Stomach smooth muscle (tissue), 2 donors: Measurements from ENCODE around the gene GCKR.

Source experiments
- H3K27ac ChIP-seq: one replicate; pipeline ENCODE4 v1.7.0; 2013; ENCODE audit warnings: mild to moderate bottlenecking, low read length, inconsistent platforms
- H3K27me3 ChIP-seq, 2 donors: one replicate each; pipeline ENCODE4 v1.7.0; 2013; ENCODE audit warnings: low read length in 2 of 2; ENCODE audit not compliant: insufficient read depth in 2 of 2, control insufficient read depth in 1 of 2
- H3K36me3 ChIP-seq, 2 donors: one replicate each; pipeline ENCODE4 v1.7.0; 2013; ENCODE audit warnings: low read length in 2 of 2; ENCODE audit not compliant: control insufficient read depth in 2 of 2, insufficient read depth in 2 of 2
- H3K4me1 ChIP-seq: one replicate; pipeline ENCODE4 v1.7.0; 2013; ENCODE audit warnings: low read length; ENCODE audit not compliant: control insufficient read depth, insufficient read depth
- H3K4me3 ChIP-seq, 2 donors: one replicate each; pipeline ENCODE4 v1.7.0; 2013; ENCODE audit warnings: low read length in 2 of 2
- H3K9ac ChIP-seq, 2 donors: one replicate each; pipeline ENCODE4 v1.7.0; 2013; ENCODE audit warnings: low read length in 2 of 2, mild to moderate bottlenecking in 1 of 2
- H3K9me3 ChIP-seq, 2 donors: one replicate each; pipeline ENCODE4 v1.7.0; 2013; ENCODE audit warnings: low read length in 2 of 2; ENCODE audit not compliant: control insufficient read depth in 2 of 2
- donor health status: healthy.
- donor health status: Pancreatic carcinoma.

The GCKR gene

DNA sequence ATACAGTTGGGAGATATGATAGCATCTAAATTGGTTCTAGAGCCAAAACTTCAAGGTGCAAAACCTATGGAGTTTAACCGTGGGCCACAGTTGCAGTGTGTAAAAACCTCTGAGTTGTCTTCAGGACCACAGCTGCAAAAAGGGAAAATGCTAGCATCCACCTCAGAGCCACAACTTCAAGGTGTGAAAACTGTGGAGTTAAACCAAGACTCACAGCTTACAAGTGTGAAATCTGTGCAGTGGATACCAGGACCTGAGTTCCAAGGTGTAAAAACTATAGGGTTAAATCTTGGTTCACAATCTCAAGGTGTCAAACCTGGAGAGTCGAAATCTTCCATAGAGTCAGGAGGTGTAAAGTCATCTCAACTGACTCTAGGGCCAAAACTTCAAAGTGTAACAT is 75.8 kb downstream of the GCKR start:
- Histone ChIP-seq H3K36me3 (no peaks in the 10 kb centered on the region), H3K9ac (no peak overlapping the region), H3K27ac (no peak overlapping the region), H3K4me3 (no peak overlapping the region), H3K27me3 (no peaks in the 10 kb centered on the region), H3K9me3 (peaks cover 32 to 44% of the 10 kb centered on the region in 2 donors), H3K4me1 (no peaks in the 10 kb centered on the region)

DNA sequence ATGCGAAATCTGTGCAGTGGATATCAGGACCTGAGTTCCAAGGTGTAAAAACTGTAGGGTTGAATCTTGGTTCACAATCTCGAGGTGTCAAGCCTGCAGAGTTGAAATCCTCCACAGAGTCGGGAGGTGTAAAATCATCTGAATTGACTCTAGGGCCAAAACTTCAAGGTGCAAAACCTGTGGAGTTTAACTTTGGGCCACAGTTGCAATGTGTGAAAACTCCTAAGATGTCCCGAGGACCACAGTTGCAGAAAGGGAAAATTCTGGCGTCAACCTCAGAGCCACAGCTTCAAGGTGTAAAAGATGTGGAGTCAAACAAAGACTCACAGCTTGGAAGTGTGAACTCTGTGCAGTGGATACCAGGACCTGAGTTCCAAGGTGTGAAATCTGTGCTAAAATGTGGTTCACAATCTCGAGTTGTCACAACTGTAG is 76.4 kb downstream of the GCKR start:
- Histone ChIP-seq H3K9me3 (peaks cover 37 to 49% of the 10 kb centered on the region in 2 donors), H3K27ac (no peak overlapping the region), H3K27me3 (no peaks in the 10 kb centered on the region), H3K9ac (no peak overlapping the region), H3K4me3 (no peak overlapping the region), H3K36me3 (no peaks in the 10 kb centered on the region), H3K4me1 (no peaks in the 10 kb centered on the region)
